NK-92 (cell line): ENCODE results near the gene ZNF316.

Experiments
- DNase-seq: peaks from one replicate; lab custom pipeline; 2025; ENCODE audit not compliant: unreplicated experiment; lab: John Stamatoyannopoulos, UW

The ZNF316 gene

DNA sequence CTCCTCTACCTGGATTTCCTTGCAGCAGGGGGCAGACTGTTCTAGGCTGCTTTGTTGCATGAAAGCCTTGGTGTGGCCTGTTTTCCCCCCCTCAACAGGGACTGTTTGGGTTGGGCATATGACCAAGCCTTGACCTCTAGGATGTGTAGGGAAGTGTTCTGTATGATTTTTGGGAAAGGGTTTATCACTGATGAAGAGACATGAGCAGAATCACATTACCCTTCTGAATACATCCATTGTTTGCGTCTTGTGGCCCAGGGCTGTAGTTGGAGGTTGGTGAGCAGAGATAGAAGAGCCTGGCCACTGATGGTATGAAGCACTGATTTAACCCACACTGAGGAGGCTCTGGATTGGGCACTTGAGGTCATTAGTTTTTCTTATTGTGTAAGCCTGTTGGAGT is 43.0 kb downstream of the ZNF316 start:
- DNase-seq, result no peak

DNA sequence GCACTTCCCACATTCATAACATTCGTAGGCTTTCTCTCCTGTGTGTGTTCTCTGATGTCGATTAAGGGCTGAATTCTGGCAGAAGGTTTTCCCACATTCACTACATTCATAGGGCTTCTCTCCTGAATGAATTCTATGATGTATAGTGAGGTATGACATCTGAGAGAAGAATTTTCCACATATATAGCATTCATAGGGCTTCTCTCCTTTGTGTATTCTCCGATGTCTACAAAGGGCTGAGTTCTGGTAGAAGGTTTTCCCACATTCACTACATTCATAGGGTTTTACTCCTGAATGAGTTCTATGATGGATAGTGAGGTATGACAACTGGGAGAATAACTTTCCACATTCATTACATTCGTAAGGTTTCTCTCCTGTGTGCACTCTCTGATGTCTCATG is 54.0 kb downstream of the ZNF316 start:
- DNase-seq, result no peak

DNA sequence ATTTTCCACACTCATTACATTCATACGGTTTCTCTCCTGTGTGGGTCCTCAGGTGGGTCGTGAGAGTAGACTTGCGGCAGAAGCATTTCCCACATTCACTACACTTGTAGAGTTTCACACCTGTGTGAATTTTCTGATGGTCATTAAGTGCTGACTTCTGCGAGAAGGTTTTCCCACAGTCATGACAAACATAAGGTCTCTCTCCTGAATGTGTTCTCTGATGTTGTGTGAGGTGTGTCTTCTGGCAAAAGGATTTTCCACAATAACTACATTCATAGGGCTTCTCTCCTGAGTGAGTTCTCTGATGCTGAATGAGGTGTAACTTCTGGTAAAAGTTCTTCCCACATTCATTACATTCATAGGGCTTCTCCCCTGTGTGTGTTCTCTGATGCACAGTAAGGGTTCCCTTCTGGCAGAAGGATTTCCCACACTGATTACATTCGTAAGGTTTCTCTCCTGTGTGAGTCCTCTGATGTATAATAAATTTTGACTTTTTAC is 54.5 kb downstream of the ZNF316 start:
- DNase-seq, result no peak

DNA sequence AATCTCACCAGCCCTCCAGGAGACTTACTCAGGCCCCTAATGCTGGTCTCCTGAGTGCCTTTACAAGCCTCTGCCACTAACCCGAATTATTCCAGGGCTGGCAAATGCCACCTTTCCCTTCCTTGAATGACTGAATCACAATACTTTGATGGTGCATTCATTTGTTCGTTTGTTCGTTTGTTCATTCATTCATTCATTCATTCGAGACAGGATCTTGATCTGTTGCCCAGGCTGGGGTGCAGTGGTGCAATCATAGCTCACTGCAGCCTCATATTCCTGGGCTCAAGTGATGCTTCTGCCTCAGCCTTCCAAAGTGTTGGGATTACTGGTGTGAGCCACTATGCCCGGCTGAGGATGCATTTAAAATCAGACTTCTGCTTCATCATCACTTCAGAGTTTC is 63.7 kb downstream of the ZNF316 start:
- DNase-seq, result no peak

DNA sequence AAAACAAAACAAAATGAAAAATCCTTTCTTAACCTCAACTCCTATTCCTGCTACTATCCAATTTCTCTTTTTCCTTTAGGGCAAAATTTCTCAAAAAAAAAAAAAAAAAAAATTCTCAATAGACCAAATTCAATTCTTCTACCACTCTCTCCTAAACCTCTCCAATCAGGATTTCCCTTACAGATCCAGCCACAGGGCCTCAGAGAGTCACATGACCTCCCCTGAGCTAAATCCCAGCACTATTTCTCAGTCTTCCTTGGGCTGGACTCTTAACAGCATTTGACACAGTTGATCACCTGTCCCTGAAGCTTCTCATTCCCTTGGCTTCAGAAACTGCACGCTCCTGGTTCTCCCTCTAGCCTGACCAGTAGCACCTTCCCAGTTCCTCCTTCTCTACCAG is 64.7 kb downstream of the ZNF316 start:
- DNase-seq, result no peak
